WTC11 (cell line): ENCODE data around the gene OPALIN. TPM values are rescaled to one million over a fixed set of nuclear protein-coding genes. Genes with fewer than 3 reads are reported as not detected.

ENCODE experiments used
- ATAC-seq: fragments of 200-7000 bp; cut with Tn5 transposase; 2 replicates; pipeline ENCODE4 v1.10.0; 2021; ENCODE audit warnings: mild to moderate bottlenecking, moderate library complexity
- CTCF ChIA-PET: fragments of 300-600 bp; sonication (Branson Sonifier 250); formaldehyde crosslinking; loops from one replicate; lab custom pipeline; 2021; ENCODE audit warnings: antibody characterized with exemption; lab: Charles Lee
- POLR2A ChIA-PET: fragments of 350-600 bp; sonication (Branson Sonifier 250); formaldehyde crosslinking; loops from one replicate; lab custom pipeline; 2021; ENCODE audit warnings: antibody characterized with exemption; lab: Charles Lee
- DNase-seq: peaks from one replicate; pipeline ENCODE4 v3.0.0; 2021; ENCODE audit warnings: low spot score
- H3K27ac Mint-ChIP-seq: 2 replicates; pipeline ENCODE4 v1.8.0; 2021; ENCODE audit warnings: mixed read lengths
- H3K27me3 Mint-ChIP-seq: 2 replicates; pipeline ENCODE4 v1.8.0; 2021; ENCODE audit warnings: low read depth, mild to moderate bottlenecking, moderate library complexity, mixed read lengths
- H3K36me3 Mint-ChIP-seq: 2 replicates; pipeline ENCODE4 v1.8.0; 2021; ENCODE audit warnings: mixed read lengths
- H3K4me1 Mint-ChIP-seq: 2 replicates; pipeline ENCODE4 v1.8.0; 2022; ENCODE audit warnings: mixed read lengths
- H3K4me3 Mint-ChIP-seq: 2 replicates; pipeline ENCODE4 v1.8.0; 2021; ENCODE audit warnings: mild to moderate bottlenecking, moderate library complexity, mixed read lengths
- H3K9me3 Mint-ChIP-seq: 2 replicates; pipeline ENCODE4 v1.8.0; 2021; ENCODE audit warnings: mixed read lengths
- AFF4 ChIP-seq: sonication (generic); formaldehyde crosslinking; IDR thresholded peaks from 2 replicates; pipeline ENCODE4 v1.8.1; 2023; ENCODE audit warnings: mild to moderate bottlenecking, missing genetic modification reagents, borderline replicate concordance
- CREB1 ChIP-seq: sonication (generic); formaldehyde crosslinking; IDR thresholded peaks from 2 replicates; pipeline ENCODE4 v1.8.0; 2023; ENCODE audit warnings: mild to moderate bottlenecking, missing genetic modification reagents
- E2F4 ChIP-seq: sonication (generic); formaldehyde crosslinking; IDR thresholded peaks from 2 replicates; pipeline ENCODE4 v1.8.1; 2022; ENCODE audit warnings: low read depth, mild to moderate bottlenecking, moderate library complexity, missing genetic modification reagents, borderline replicate concordance
- FOXJ3 ChIP-seq: sonication (generic); formaldehyde crosslinking; IDR thresholded peaks from 2 replicates; pipeline ENCODE4 v1.9.0; 2021; ENCODE audit warnings: missing genetic modification reagents, mild to moderate bottlenecking, borderline replicate concordance
- MXD4 ChIP-seq: fragments of 250-450 bp; sonication (Bioruptor Pico); IDR thresholded peaks from 2 replicates; pipeline ENCODE4 v1.8.0; 2021; ENCODE audit warnings: mild to moderate bottlenecking, moderate library complexity, borderline replicate concordance
- PRDM15 ChIP-seq: sonication (generic); formaldehyde crosslinking; IDR thresholded peaks from 2 replicates; pipeline ENCODE4 v1.8.0; 2022; ENCODE audit warnings: missing genetic modification reagents
- PRRX2 ChIP-seq: fragments of 250-450 bp; sonication (Bioruptor Pico); IDR thresholded peaks from 2 replicates; pipeline ENCODE4 v1.8.0; 2021; ENCODE audit warnings: mild to moderate bottlenecking
- ZNF281 ChIP-seq: sonication (generic); formaldehyde crosslinking; IDR thresholded peaks from 2 replicates; pipeline ENCODE4 v1.8.0; 2023; ENCODE audit warnings: mild to moderate bottlenecking, missing genetic modification reagents
- ZNF532 ChIP-seq: fragments of 250-450 bp; sonication (Bioruptor Pico); IDR thresholded peaks from 2 replicates; pipeline ENCODE4 v1.9.0; 2021; ENCODE audit warnings: mild to moderate bottlenecking, borderline replicate concordance
- ZNF671 ChIP-seq: fragments of 250-450 bp; sonication (Bioruptor Pico); IDR thresholded peaks from 2 replicates; pipeline ENCODE4 v1.8.0; 2021; ENCODE audit warnings: mild to moderate bottlenecking
- total RNA-seq: library from RNA; stranded (reverse); gene quantifications from 3 replicates; pipeline ENCODE4 v1.2.3, GENCODE V29; 2021

Gene OPALIN
- total RNA-seq, 1 experiment from 2014 or later, result 0.04 TPM

- TF ChIP-seq ZNF532 (no peak), E2F4 (CRISPR knock-in tag) (no peak), ZNF281 (CRISPR knock-in tag) (no peak), CREB1 (no peak), ZNF671 (no peak)
- TF ChIP-seq, all 79 proteins: peak for 0
Measured at GRCh38 chr10:96406091-96406490, 47.3 kb upstream of the OPALIN start (continued).

GRCh38 chr10:96402417-96403305 is 43.9 kb upstream of the OPALIN start:
- Mint-ChIP-seq H3K27me3 (no peaks in the 10 kb centered on the region), H3K27ac (peak overlapping the region; percentile 82; the same call in 1 of the 2 replicates), H3K9me3 (no peaks in the 10 kb centered on the region), H3K4me3 (no peak overlapping the region), H3K4me1 (peaks cover 25% of the 10 kb centered on the region), H3K36me3 (no peaks in the 10 kb centered on the region)
- TF ChIP-seq MXD4 (CRISPR knock-in tag) (no peak), PRRX2 (no peak), FOXJ3 (CRISPR knock-in tag) (no peak)
- ATAC-seq (peak; percentile 87), DNase-seq (peak; percentile 36)
- ChIA-PET CTCF (interaction anchor here (0.5 to 1.9 kb wide), 8 partner anchors 27 to 251 kb away, joined by 3 to 7 read pairs (median 4); partner anchors contain the start of gene TLL2), POLR2A (no interaction called here)

GRCh38 chr10:96401036-96401435 is 42.2 kb upstream of the OPALIN start:
- POLR2A ChIA-PET, result no interaction called here
- TF ChIP-seq AFF4 (CRISPR knock-in tag) (no peak), PRDM15 (CRISPR knock-in tag) (peak; percentile 74)
- Mint-ChIP-seq H3K27ac (no peak overlapping the region), H3K9me3 (no peaks in the 10 kb centered on the region), H3K36me3 (no peaks in the 10 kb centered on the region), H3K4me1 (peaks cover 38% of the 10 kb centered on the region), H3K4me3 (no peak overlapping the region), H3K27me3 (no peaks in the 10 kb centered on the region)
- DNase-seq (no peak), ATAC-seq (no peak)
- CTCF ChIA-PET, result interaction anchor here (0.8 to 1.9 kb wide), 7 partner anchors 21 to 113 kb away, joined by 3 to 6 read pairs (median 4); partner anchors contain the start of gene TLL2
